NCI-H2196 treated with DMSO at 0.1 percent for 48 hours (cell line): ENCODE results near the gene MAFG.

Experiments used
- DNase-seq: peaks from one replicate; lab custom pipeline; 2025; ENCODE audit not compliant: unreplicated experiment; lab: John Stamatoyannopoulos, UW

The MAFG gene

GRCh38 chr17:81927653-81928543 is at the start of gene MAFG:
TSS of gene MAFG (minus strand) at chr17:81927735. CDS start at chr17:81923185, 4,550 bp downstream.
- DNase-seq = peak; percentile 96

GRCh38 chr17:81976332-81977210 is 49.0 kb upstream of the MAFG start:
- DNase-seq = peak; percentile 94

GRCh38 chr17:81973432-81973831 is 45.9 kb upstream of the MAFG start:
- DNase-seq = no peak

GRCh38 chr17:81968850-81969812 is 41.6 kb upstream of the MAFG start:
- no peak for DNase-seq

- DNase-seq = no peak
These were observed 40.8 kb upstream of the MAFG start for GRCh38 chr17:81968396-81968745.

- DNase-seq = peak; percentile 98
These were observed 40.2 kb upstream of the MAFG start for GRCh38 chr17:81967533-81968395.

- no peak for DNase-seq
These were observed 39.7 kb upstream of the MAFG start for GRCh38 chr17:81967244-81967532.

GRCh38 chr17:81966343-81967243 is 39.1 kb upstream of the MAFG start:
- DNase-seq = peak; percentile 57

GRCh38 chr17:81964081-81964849 is 36.7 kb upstream of the MAFG start:
- no peak for DNase-seq

GRCh38 chr17:81962499-81963441 is 35.2 kb upstream of the MAFG start:
- DNase-seq = no peak

GRCh38 chr17:81961521-81962498 is 34.3 kb upstream of the MAFG start:
- no peak for DNase-seq

- peak; percentile 42 for DNase-seq
These were observed 33.6 kb upstream of the MAFG start, which contains the start of gene NOTUM for GRCh38 chr17:81961087-81961511. TSS of gene NOTUM (minus strand) at chr17:81961187. CDS start at chr17:81960909, 278 bp downstream.

GRCh38 chr17:81960130-81960958 is 32.8 kb upstream of the MAFG start:
- DNase-seq = no peak

GRCh38 chr17:81959362-81960129 is 32.0 kb upstream of the MAFG start:
- DNase-seq = peak; percentile 25
